ENCODE results near the gene NMT2.

The NMT2 gene

DNA sequence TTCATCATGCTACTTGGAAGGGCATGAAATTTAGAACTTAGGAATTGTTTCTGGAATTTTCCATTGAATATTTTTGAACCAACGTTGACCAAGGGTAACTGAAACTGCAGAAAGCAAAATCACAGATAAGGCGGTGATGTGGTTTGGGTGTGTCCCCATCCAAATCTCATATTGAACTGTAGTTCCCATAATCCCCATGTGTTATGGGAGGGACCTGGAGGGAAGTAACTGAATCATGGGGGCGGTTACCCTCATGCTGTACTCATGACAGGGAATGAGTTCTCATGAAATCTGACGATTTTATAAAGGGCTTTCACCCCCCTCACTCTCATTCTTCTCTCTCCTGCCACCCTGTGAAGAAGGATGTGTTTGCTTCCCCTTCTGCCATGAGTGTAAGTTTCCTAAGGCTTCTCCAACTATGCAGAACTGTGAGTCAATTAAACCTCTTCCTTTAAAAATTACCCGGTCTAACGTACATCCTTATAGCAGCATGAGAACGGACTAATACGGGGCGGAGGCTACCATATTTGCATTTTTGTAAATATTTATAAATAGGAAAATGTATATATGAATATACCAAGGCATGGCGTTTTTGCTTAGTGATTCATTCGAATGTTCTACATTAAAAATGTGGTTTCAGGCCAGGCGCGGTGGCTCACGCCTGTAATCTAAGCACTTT lies 12.4 kb downstream of the NMT2 start:
- Histone ChIP-seq H3K4me3 (ENCODE audit: low read length) (no peak overlapping the region), H3K9ac (ENCODE audit: low read depth, low read length) (no peak overlapping the region), H3K4me1 (ENCODE audit: control insufficient read depth, insufficient read depth, low read length) (peaks cover 4% of the 10 kb centered on the region), H3K36me3 (ENCODE audit: insufficient read depth, low read length) (no peaks in the 10 kb centered on the region), H3K9me3 (replicated peaks; ENCODE audit: low read length) (no peaks in the 10 kb centered on the region), H3K27me3 (ENCODE audit: control insufficient read depth, insufficient read depth, low read length) (no peaks in the 10 kb centered on the region), H3K4me2 (ENCODE audit: low read length) (no peak overlapping the region)

GRCh38 chr10:15152556-15152955 lies 15.9 kb downstream of the NMT2 start:
- H3K9ac ChIP-seq (ENCODE audit: low read depth, low read length): no peak overlapping the region
- no peak overlapping the region for H3K4me3 ChIP-seq (ENCODE audit: low read length)
- no peak overlapping the region for H3K4me2 ChIP-seq (ENCODE audit: low read length)
- H3K27me3 ChIP-seq (ENCODE audit: control insufficient read depth, insufficient read depth, low read length): no peaks in the 10 kb centered on the region
- no peaks in the 10 kb centered on the region for H3K9me3 ChIP-seq (replicated peaks; ENCODE audit: low read length)
- no peaks in the 10 kb centered on the region for H3K4me1 ChIP-seq (ENCODE audit: control insufficient read depth, insufficient read depth, low read length)
- H3K36me3 ChIP-seq (ENCODE audit: insufficient read depth, low read length): no peaks in the 10 kb centered on the region

GRCh38 chr10:15150563-15150962 lies 17.9 kb downstream of the NMT2 start:
- H3K36me3 ChIP-seq (ENCODE audit: insufficient read depth, low read length): no peaks in the 10 kb centered on the region
- H3K27me3 ChIP-seq (ENCODE audit: control insufficient read depth, insufficient read depth, low read length): no peaks in the 10 kb centered on the region
- no peak overlapping the region for H3K4me3 ChIP-seq (ENCODE audit: low read length)
- H3K4me1 ChIP-seq (ENCODE audit: control insufficient read depth, insufficient read depth, low read length): no peaks in the 10 kb centered on the region
- no peak overlapping the region for H3K9ac ChIP-seq (ENCODE audit: low read depth, low read length)
- no peak overlapping the region for H3K4me2 ChIP-seq (ENCODE audit: low read length)
- H3K9me3 ChIP-seq (replicated peaks; ENCODE audit: low read length): no peaks in the 10 kb centered on the region

DNA sequence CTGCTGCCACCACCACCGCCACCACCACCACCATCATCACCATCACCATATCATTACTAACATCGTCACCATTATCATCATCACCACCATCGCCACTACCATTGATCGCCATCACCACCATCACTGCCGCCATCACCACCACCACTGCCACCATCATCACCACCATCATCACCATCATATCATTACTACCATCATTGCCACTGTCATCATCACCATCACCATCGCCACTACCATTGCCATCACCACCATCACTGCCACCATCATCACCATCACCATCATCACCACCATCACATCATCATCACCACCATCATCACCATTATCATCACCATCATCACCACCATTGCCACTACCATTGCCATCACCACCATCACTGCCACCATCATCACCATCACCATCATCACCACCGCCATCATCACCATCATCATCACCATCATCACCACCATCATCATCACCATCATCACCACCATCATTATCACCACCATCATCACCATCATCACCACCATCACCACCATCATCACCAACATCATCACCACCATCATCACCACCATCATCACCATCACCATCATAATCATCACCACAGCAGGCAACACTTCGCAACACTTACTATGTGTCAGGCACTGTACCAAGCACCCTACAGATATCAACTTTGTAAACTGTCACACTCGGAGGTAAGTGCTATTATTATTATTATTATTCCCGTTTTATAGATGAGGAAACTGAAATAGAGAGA lies 19.3 kb downstream of the NMT2 start:
- Histone ChIP-seq H3K4me3 (ENCODE audit: low read length) (no peak overlapping the region), H3K4me2 (ENCODE audit: low read length) (no peak overlapping the region), H3K9me3 (replicated peaks; ENCODE audit: low read length) (no peaks in the 10 kb centered on the region), H3K9ac (ENCODE audit: low read depth, low read length) (no peak overlapping the region), H3K36me3 (ENCODE audit: insufficient read depth, low read length) (no peaks in the 10 kb centered on the region), H3K4me1 (ENCODE audit: control insufficient read depth, insufficient read depth, low read length) (peaks cover 8% of the 10 kb centered on the region), H3K27me3 (ENCODE audit: control insufficient read depth, insufficient read depth, low read length) (no peaks in the 10 kb centered on the region)

DNA sequence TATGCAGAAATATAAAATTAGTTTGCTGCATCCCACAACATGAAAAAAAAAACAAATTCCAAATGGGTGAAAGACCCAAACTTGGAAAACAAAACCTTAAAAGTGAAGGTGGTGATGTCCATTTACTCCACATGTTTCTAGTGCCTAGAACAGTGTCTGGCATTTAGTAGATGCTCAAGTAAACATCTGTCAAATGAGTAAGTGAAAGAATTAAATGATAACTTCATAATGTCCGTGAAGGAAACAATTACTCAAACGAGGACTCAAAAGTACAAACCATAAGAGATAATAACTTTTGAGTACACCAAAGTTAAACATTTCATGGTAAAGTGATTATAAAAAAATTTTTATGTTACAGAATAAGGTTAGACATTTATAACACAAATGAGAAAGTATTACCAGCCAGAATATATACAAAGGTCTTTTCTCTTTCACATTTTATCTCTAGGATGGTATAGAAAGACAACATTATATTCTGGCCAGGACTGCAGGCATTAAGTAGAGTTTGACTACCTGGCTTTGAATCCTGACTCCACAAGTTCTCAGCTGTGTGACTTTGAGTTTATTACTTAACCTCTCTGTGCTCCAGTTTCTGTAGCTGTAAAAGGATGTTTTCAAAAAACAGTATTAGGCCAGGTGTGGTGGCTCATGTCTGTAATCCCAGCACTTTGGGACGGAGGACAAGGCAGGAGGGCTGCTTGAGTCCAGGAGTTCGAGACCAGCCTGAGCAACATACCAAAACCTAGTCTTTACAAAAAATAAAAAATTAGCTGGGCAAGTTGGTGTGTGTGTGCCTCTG lies 20.7 kb downstream of the NMT2 start:
- Histone ChIP-seq H3K27me3 (ENCODE audit: control insufficient read depth, insufficient read depth, low read length) (no peaks in the 10 kb centered on the region), H3K9me3 (replicated peaks; ENCODE audit: low read length) (no peaks in the 10 kb centered on the region), H3K9ac (ENCODE audit: low read depth, low read length) (no peak overlapping the region), H3K4me2 (ENCODE audit: low read length) (no peak overlapping the region), H3K4me3 (ENCODE audit: low read length) (no peak overlapping the region), H3K36me3 (ENCODE audit: insufficient read depth, low read length) (no peaks in the 10 kb centered on the region), H3K4me1 (ENCODE audit: control insufficient read depth, insufficient read depth, low read length) (peaks cover 10% of the 10 kb centered on the region)

GRCh38 chr10:15146366-15146765 lies 22.1 kb downstream of the NMT2 start:
- Histone ChIP-seq H3K27me3 (ENCODE audit: control insufficient read depth, insufficient read depth, low read length) (no peaks in the 10 kb centered on the region), H3K4me2 (ENCODE audit: low read length) (no peak overlapping the region), H3K9me3 (replicated peaks; ENCODE audit: low read length) (no peaks in the 10 kb centered on the region), H3K9ac (ENCODE audit: low read depth, low read length) (no peak overlapping the region), H3K4me1 (ENCODE audit: control insufficient read depth, insufficient read depth, low read length) (peaks cover 10% of the 10 kb centered on the region), H3K36me3 (ENCODE audit: insufficient read depth, low read length) (no peaks in the 10 kb centered on the region), H3K4me3 (ENCODE audit: low read length) (no peak overlapping the region)

GRCh38 chr10:15144788-15145187 lies 23.7 kb downstream of the NMT2 start:
- Histone ChIP-seq H3K4me2 (ENCODE audit: low read length) (peak overlapping the region; percentile 14), H3K27me3 (ENCODE audit: control insufficient read depth, insufficient read depth, low read length) (no peaks in the 10 kb centered on the region), H3K9ac (ENCODE audit: low read depth, low read length) (no peak overlapping the region), H3K4me1 (ENCODE audit: control insufficient read depth, insufficient read depth, low read length) (peaks cover 10% of the 10 kb centered on the region), H3K36me3 (ENCODE audit: insufficient read depth, low read length) (peaks cover 4% of the 10 kb centered on the region), H3K9me3 (replicated peaks; ENCODE audit: low read length) (no peaks in the 10 kb centered on the region), H3K4me3 (ENCODE audit: low read length) (no peak overlapping the region)

- no peaks in the 10 kb centered on the region for H3K27me3 ChIP-seq (ENCODE audit: control insufficient read depth, insufficient read depth, low read length)
- peaks cover 15% of the 10 kb centered on the region for H3K4me1 ChIP-seq (ENCODE audit: control insufficient read depth, insufficient read depth, low read length)
- H3K4me3 ChIP-seq (ENCODE audit: low read length): no peak overlapping the region
- H3K9me3 ChIP-seq (replicated peaks; ENCODE audit: low read length): no peaks in the 10 kb centered on the region
- H3K9ac ChIP-seq (ENCODE audit: low read depth, low read length): no peak overlapping the region
- peaks cover 4% of the 10 kb centered on the region for H3K36me3 ChIP-seq (ENCODE audit: insufficient read depth, low read length)
- H3K4me2 ChIP-seq (ENCODE audit: low read length): no peak overlapping the region
These were observed 27.1 kb downstream of the NMT2 start for GRCh38 chr10:15141136-15142054.

DNA sequence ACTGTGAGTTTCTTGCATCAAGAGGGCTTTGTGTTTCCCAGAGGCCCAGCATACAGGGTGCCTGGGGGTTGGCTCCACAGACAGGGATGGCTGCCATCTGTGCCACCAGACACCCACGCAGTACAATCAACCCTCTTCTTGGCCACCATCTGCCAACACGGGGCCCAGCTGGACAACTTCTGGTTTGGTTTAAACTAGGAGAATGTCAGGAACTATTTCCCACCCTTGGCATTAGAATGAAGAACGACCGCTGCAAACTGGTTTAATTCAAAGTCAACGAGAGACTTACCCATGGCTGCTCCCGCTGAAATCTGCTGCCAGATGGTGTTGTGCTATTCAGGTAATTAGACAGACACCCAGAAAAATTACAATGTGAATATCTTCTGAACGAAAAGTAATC lies 27.8 kb downstream of the NMT2 start:
- no peak overlapping the region for H3K9ac ChIP-seq (ENCODE audit: low read depth, low read length)
- no peaks in the 10 kb centered on the region for H3K27me3 ChIP-seq (ENCODE audit: control insufficient read depth, insufficient read depth, low read length)
- peaks cover 4% of the 10 kb centered on the region for H3K36me3 ChIP-seq (ENCODE audit: insufficient read depth, low read length)
- no peaks in the 10 kb centered on the region for H3K9me3 ChIP-seq (replicated peaks; ENCODE audit: low read length)
- no peak overlapping the region for H3K4me2 ChIP-seq (ENCODE audit: low read length)
- H3K4me3 ChIP-seq (ENCODE audit: low read length): no peak overlapping the region
- peaks cover 15% of the 10 kb centered on the region for H3K4me1 ChIP-seq (ENCODE audit: control insufficient read depth, insufficient read depth, low read length)

- H3K27me3 ChIP-seq (ENCODE audit: control insufficient read depth, insufficient read depth, low read length): no peaks in the 10 kb centered on the region
- no peak overlapping the region for H3K4me2 ChIP-seq (ENCODE audit: low read length)
- H3K4me3 ChIP-seq (ENCODE audit: low read length): no peak overlapping the region
- H3K9me3 ChIP-seq (replicated peaks; ENCODE audit: low read length): no peaks in the 10 kb centered on the region
- no peak overlapping the region for H3K9ac ChIP-seq (ENCODE audit: low read depth, low read length)
- H3K36me3 ChIP-seq (ENCODE audit: insufficient read depth, low read length): peaks cover 30% of the 10 kb centered on the region
- H3K4me1 ChIP-seq (ENCODE audit: control insufficient read depth, insufficient read depth, low read length): peaks cover 5% of the 10 kb centered on the region
These were observed 30.9 kb downstream of the NMT2 start for GRCh38 chr10:15137636-15138035.

DNA sequence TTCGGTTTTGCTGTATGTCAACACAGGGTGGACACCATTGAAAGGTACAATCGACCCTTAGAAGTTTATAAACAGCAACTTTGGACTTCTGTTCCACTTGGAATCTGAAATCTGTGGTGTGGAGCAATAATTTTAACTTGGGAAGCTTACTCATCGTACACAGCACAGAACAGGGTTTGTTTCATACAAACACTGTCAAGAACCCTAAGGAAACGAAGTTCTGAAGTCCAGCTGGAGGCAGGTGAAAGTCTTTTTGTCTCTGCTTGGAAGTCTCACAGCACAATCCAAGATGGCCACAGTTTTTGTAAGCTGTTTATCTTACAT lies 31.5 kb downstream of the NMT2 start:
- Histone ChIP-seq H3K4me3 (ENCODE audit: low read length) (no peak overlapping the region), H3K4me1 (ENCODE audit: control insufficient read depth, insufficient read depth, low read length) (peaks cover 5% of the 10 kb centered on the region), H3K36me3 (ENCODE audit: insufficient read depth, low read length) (peaks cover 32% of the 10 kb centered on the region), H3K9ac (ENCODE audit: low read depth, low read length) (no peak overlapping the region), H3K9me3 (replicated peaks; ENCODE audit: low read length) (no peaks in the 10 kb centered on the region), H3K4me2 (ENCODE audit: low read length) (no peak overlapping the region), H3K27me3 (ENCODE audit: control insufficient read depth, insufficient read depth, low read length) (no peaks in the 10 kb centered on the region)

Data from skeletal muscle satellite cell (primary cell).